Heart left ventricle (tissue), 13 donors: ENCODE measurements around the gene PARD6G.

Experiments
- POLR2A ChIP-seq, 2 donors: fragments of 450-650 bp; IDR thresholded peaks; one replicate each; pipeline ENCODE4 v1.6.1; 2017; ENCODE audit warnings: antibody characterized with exemption in 2 of 2, mild to moderate bottlenecking in 2 of 2, moderate library complexity in 2 of 2
- TF ChIP-seq, protein P1 (sequence below), 12 donors: fragments of 200-600 bp; sonication (generic) in 4 of 12; IDR thresholded peaks; one replicate each; pipeline versions ENCODE4 v1.5.0 to v1.8.0; 2018 to 2022; ENCODE audit warnings: antibody characterized with exemption in 12 of 12, mild to moderate bottlenecking in 5 of 12
- donor health status: ischemic (EF 13 %, LVEDD 7.1; RV severe dilation, severe dysfunction).
- donor health status: DM: no; HTN: yes; CAD: no.
- donor health status: DM: no; HTN: no; CAD: no.
- donor health status: ischemic (EF 25% LVEDD 6.9; RV normal size, moderate dysfunction).
- donor health status: ischemic (EF 25% LVEDD 5.7; RV mildly dilated, moderate dysfunction).
- donor health status: ischemic (EF 35%, LVEDD 5.7; RV mildly dilated, moderate dysfunction).
- donor health status: nonischemic (EF 11% LVEDD 7.7; RV severe dilation, severe dysfunction).
- donor health status: DM: yes; HTN: yes; CAD: no.
- donor health status: PGD.
- donor health status: ischemic (EF 29% LVEDD 5.4; RV normal size, mild dysfunction).
- donor health status: nonischemic (EF 23%, LVEDD 6.1; RV moderate dilation, normal function).

DNA sequence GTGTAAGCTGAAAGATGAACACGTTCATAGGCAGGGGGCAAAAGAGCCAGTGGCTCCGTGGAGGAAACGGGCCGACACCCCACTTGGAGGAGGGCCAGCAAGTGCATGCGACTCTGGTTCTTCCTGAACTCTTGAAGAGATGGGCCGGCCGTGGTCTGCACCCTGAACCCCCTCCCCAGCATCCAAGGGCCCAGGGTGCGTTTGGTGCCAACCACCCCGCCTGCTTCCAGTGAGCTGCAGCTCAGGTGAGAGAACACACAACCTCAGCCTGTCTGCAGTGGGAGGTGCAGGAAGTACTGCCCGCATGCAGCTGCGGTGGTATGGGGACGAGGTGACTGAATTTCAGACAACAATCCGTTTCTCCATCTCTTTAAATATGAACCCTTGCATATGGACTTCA lies 79.4 kb downstream of the PARD6G start:
- TF ChIP-seq, protein P1, sequence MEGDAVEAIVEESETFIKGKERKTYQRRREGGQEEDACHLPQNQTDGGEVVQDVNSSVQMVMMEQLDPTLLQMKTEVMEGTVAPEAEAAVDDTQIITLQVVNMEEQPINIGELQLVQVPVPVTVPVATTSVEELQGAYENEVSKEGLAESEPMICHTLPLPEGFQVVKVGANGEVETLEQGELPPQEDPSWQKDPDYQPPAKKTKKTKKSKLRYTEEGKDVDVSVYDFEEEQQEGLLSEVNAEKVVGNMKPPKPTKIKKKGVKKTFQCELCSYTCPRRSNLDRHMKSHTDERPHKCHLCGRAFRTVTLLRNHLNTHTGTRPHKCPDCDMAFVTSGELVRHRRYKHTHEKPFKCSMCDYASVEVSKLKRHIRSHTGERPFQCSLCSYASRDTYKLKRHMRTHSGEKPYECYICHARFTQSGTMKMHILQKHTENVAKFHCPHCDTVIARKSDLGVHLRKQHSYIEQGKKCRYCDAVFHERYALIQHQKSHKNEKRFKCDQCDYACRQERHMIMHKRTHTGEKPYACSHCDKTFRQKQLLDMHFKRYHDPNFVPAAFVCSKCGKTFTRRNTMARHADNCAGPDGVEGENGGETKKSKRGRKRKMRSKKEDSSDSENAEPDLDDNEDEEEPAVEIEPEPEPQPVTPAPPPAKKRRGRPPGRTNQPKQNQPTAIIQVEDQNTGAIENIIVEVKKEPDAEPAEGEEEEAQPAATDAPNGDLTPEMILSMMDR (IDR thresholded peaks at IDR 0.05): no peak
- TF ChIP-seq POLR2A (IDR thresholded peaks at IDR 0.05): no peak
